COLO668 (cell line): Measurements from ENCODE around the gene PRKX.
"Not testable (repeated sequence)": the region's sequence is repeated elsewhere in the genome, so short reads cannot be mapped to it uniquely, and the experiment has no call there.

ENCODE experiments used
- DNase-seq: peaks from one replicate; lab custom pipeline; 2025; ENCODE audit not compliant: unreplicated experiment; lab: John Stamatoyannopoulos, UW

PRKX gene

GRCh38 chrX:3712051-3712869 is 1.2 kb downstream of the PRKX start:
- DNase-seq = no peak

DNA sequence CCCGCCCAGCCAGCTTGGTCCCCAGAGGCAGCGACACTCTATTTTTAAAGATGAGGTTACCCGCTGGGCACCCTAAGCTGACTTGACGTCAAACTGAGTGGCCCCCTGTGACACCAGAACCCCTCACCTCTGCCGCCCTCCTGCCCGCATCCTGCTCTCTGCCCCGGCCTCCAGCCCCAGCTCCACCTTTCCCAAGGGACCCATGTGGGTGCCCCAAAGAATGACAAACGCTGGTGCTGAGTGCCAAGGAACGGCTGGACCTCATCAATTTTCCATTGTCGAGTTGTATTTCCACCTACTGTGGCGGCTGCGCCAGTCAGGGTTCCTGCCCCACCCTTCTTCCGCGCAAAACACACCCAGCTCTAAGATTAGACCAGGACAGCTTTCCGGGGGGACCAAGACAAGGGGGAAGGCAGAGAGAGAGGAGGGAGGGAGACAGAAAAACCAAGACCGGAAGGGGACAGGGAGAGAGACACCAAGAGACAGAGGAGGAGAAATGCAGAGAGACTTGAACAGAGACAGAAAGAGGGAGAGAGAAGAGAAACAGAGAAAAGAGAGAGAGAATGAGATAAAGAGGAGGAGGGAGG is 2.0 kb downstream of the PRKX start:
- no peak for DNase-seq

GRCh38 chrX:3707673-3708274 is 5.7 kb downstream of the PRKX start:
- not testable (repeated sequence) for DNase-seq

DNA sequence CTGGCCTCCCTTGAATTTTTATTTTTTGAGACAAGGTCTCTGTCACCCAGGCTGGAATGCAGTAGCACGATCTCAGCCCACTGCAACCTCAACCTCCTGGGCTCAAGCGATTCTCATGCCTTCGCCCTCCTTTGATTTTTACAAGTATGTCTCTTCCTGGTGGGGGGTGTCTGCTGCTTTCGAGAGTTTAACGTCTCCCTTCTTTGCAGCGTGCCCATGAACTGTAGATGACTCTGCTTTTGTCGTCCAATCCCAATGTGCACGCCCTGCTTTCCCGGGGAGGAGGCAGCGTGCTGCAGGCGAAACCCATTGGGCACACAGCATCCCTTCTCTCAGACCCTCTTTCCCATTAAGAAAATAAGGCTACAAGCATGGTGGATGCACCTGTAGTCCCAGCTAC is 7.0 kb downstream of the PRKX start:
- DNase-seq = no peak

GRCh38 chrX:3703251-3703650 is 10.2 kb downstream of the PRKX start:
- DNase-seq = not testable (repeated sequence)

DNA sequence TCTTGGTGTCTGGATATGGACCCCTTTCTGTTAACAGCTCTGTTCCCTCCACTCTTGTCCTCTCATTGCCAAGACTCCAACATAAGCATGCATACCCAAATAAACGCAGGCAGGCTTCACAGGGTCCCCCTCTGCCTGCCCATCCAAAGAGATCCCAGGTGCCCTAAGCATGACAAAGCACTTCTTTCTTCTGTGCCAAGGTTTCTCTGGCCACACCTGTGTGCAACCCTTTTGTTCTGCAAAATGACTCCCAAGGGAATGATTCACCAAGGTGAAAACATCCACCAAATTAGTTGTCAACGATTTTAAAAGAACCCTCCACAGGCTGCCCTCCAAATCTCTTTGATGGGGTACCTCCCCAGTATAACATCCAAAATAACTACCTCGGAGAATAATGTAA is 11.4 kb downstream of the PRKX start:
- not testable (repeated sequence) for DNase-seq

DNA sequence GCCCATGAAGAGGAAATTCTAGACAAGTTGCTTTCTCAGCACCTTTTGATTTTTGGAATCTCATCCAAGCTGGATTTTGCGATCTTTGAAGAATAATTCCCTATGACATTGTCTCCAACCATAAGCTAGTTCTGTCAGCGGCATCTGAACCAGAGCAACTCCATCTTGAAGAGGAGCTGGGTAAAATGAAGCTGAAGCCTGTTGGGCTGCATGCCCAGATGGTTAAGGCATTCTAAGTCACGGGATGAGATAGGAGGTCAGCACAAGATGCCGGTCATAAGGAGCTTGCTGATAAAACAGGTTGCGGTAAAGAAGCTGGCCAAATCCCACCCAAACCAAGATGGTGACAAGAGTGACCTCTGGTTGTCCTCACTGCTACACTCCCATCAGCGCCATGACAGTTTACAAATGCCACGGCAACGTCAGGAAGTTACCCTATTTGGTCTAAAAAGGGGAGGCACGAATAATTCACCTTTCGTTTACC is 12.0 kb downstream of the PRKX start:
- DNase-seq = not testable (repeated sequence)

GRCh38 chrX:3699821-3700381 is 13.5 kb downstream of the PRKX start:
- DNase-seq = no peak

- DNase-seq = no peak
Measured at GRCh38 chrX:3697701-3698279, 15.7 kb downstream of the PRKX start.

DNA sequence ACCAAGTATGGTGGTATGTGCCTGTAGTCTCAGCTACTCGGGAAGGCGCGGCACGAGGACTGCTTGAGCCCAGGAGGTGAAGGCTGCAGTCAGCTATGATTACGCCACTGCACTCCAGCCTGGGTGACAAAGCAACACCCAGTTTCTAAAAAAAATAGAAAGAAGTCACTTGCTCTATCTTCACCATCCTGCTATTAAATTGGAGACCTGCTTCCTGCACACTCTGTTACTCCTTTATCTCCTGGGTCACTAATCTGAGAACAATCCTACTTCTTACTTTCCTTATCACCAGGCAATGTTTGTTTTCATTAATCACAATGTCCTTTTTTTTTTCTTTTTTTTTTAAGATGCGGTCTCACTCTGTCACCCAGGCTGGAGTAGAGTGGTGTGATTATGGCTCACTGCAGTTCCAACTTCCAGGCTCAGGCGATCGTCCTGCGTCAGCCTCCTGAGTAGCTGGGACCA is 16.2 kb downstream of the PRKX start:
- DNase-seq = no peak

DNA sequence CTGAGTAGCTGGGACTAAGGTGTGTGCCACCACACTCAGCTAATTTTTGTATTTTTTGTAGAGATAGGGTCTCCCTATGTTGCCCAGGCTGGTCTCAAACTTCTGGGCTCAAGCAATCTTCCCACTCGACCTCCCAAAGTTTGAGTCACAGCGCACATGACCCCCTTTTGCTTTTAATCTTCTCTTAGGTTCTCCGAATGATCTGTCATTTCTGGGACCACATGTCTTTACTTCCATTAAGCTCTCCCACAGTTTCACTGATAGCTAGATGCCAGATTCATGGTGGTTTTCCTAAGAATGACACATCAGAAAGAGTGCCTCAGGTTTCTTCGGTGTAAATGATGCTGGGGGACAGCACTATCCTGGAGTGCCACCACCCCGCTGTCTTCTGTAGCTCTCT is 17.9 kb downstream of the PRKX start:
- DNase-seq = no peak

- DNase-seq = no peak
Measured at GRCh38 chrX:3690140-3690539, 23.3 kb downstream of the PRKX start.

- not testable (repeated sequence) for DNase-seq
Measured at GRCh38 chrX:3683236-3683635, 30.2 kb downstream of the PRKX start.

GRCh38 chrX:3680459-3680858 is 33.0 kb downstream of the PRKX start:
- no peak for DNase-seq

DNA sequence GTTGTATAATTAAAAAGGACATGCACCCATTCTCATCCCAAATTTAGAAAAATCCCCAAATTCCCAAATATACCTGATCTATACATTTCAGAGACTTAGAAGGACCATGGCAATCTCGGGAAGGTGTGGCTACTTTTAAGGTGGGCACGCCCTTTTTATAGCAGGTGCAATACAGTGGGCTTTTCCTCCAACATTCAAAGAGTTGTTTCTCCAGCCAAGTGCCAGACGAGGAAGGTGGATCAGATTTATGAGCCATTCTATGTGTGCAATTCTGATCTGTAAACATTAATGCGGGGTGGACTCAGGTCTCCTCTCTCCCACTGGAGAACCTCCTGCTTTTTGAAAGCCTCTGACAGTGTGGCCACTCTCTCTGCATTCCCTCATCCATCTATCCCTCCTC is 33.8 kb downstream of the PRKX start:
- DNase-seq = no peak

GRCh38 chrX:3678328-3678727 is 35.1 kb downstream of the PRKX start:
- no peak for DNase-seq

GRCh38 chrX:3674881-3675280 is 38.6 kb downstream of the PRKX start:
- DNase-seq = no peak

- no peak for DNase-seq
Measured at GRCh38 chrX:3669841-3670475, 43.5 kb downstream of the PRKX start.

DNA sequence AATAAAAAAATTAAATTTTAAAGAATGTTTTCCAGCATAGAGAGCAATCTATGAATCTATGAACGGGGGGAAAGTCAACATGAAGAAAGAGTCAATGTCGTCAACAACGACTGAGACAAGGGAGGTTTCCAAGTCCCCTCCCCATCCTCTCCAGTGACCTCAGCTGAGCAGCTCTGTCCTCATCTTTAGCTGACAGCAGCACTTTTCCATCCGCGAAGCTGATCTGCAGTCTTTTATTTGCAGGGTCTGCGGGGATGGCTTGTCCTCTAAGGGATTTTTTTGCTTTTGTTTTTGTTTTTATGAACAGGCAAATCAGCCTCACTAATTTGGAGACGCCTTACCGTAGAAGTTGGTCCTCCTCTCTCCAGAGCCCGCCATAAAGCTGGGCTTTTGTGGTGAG is 46.5 kb downstream of the PRKX start:
- no peak for DNase-seq

DNA sequence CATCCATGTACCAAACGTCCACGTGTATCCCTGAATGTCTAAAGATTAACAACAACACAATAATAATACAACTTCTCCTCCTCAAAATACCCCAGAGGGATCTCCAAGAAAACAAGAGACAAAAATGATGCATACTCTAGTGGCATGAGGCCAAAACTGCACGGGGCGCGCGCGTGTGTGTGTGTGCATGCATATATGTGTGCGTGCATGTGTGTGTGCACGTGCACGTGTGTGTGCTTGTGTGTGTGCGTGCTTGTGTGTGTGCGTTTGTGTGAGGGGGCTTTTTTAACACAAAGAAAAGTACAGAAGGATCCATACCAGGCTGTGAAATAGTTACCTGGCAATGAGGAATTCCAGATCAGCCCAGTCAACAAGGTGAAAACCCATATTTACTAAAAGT is 48.5 kb downstream of the PRKX start:
- DNase-seq = no peak
